Measurements from ENCODE around the gene SNAI3. TPM values are rescaled to one million over a fixed set of nuclear protein-coding genes. Genes with fewer than 3 reads are reported as not detected.
A peak's percentile ranks its signal among the peaks of the same experiment; 100 is the strongest.

SNAI3 gene
- total and polyA plus RNA-seq, 2 of the 4 experiments (the other 2 are of a cell fraction): 0.21 TPM; not detected in 1

DNA sequence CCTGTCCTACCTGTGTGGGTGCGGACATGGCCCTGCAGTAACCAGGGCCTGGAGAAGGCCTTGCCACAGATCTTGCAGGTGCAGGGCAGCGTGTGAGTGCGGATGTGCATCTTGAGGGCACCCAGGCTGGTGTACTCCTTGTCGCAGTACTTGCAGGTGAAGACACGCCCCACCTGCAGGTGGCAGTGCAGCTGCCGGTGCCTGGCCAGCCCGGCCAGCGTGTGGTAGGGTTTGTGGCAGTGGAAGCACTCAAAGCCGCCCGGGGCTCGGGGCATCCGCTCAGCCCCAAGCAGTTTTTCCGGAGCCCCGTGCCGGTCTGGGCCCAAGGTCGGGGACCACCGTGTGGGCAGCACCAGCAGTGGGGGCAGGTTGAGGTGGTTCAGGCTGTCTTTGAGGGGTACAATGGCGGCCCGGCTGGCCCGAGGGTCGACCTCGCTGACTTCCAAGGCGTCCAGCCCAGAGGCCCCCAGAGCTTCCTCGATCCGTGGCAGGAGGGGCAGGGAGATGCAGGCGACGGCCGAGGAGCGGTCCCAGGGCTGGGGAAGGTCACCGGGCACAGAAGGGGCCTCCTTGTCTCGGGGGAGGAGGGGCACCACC, 5.1 kb downstream of the SNAI3 start:
- H3K4ac ChIP-seq (ENCODE audit: low read depth, low read length): no peak overlapping the region
- H3K18ac ChIP-seq (ENCODE audit: low read depth, low read length): no peak overlapping the region
- H3K9ac ChIP-seq (ENCODE audit: low read depth, low read length): no peak overlapping the region
- H3K9me3 ChIP-seq (ENCODE audit: control insufficient read depth, insufficient read depth, low read length): no peaks in the 10 kb centered on the region
- no peak overlapping the region for H2BK120ac ChIP-seq (ENCODE audit: low read depth, low read length)
- H2AFZ ChIP-seq (replicated peaks; ENCODE audit: low read length, poor library complexity): peak overlapping the region; percentile 14
- no peak for DNase-seq
- no peak overlapping the region for H2BK20ac ChIP-seq (ENCODE audit: low read depth, low read length)
- H3K9me1 ChIP-seq (ENCODE audit: insufficient read depth, low read length): no peaks in the 10 kb centered on the region
- peak overlapping the region; percentile 50 for H2AK9ac ChIP-seq (replicated peaks; ENCODE audit: low read depth, low read length, poor library complexity)
- no peak overlapping the region for H4K5ac ChIP-seq (ENCODE audit: low read depth, low read length)
- in situ Hi-C loops (cut with MboI; ENCODE audit: low sequenced_read_pairs) (no loop called here), dilution Hi-C loops (cut with HindIII; ENCODE audit: low sequenced_read_pairs, unreplicated experiment) (no loop called here), intact Hi-C loops (cut with micrococcal nuclease) (no loop called here)
- no peaks in the 10 kb centered on the region for H3K79me1 ChIP-seq (ENCODE audit: low read depth in 1 of 2, low read length in 2 of 2)
- H3K14ac ChIP-seq (replicated peaks; ENCODE audit: low read depth, low read length): no peak overlapping the region
- H3K36me3 ChIP-seq (ENCODE audit: control insufficient read depth, insufficient read depth, low read length): no peaks in the 10 kb centered on the region; the same call in 1 of the 2 replicates
- H3K4me2 ChIP-seq (ENCODE audit: low read depth, low read length): no peak overlapping the region
- TF ChIP-seq BHLHE40 (IDR thresholded peaks at IDR 0.05; ENCODE audit: low read depth, low read length): no peak
- TF ChIP-seq MAZ (IDR thresholded peaks at IDR 0.05; ENCODE audit: borderline replicate concordance, low read depth, low read length): no peak
- TF ChIP-seq SMC3 (IDR thresholded peaks at IDR 0.05; ENCODE audit: low read depth, low read length): no peak
- TF ChIP-seq, protein P1, sequence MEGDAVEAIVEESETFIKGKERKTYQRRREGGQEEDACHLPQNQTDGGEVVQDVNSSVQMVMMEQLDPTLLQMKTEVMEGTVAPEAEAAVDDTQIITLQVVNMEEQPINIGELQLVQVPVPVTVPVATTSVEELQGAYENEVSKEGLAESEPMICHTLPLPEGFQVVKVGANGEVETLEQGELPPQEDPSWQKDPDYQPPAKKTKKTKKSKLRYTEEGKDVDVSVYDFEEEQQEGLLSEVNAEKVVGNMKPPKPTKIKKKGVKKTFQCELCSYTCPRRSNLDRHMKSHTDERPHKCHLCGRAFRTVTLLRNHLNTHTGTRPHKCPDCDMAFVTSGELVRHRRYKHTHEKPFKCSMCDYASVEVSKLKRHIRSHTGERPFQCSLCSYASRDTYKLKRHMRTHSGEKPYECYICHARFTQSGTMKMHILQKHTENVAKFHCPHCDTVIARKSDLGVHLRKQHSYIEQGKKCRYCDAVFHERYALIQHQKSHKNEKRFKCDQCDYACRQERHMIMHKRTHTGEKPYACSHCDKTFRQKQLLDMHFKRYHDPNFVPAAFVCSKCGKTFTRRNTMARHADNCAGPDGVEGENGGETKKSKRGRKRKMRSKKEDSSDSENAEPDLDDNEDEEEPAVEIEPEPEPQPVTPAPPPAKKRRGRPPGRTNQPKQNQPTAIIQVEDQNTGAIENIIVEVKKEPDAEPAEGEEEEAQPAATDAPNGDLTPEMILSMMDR (conservative IDR thresholded peaks at IDR 0.05; ENCODE audit: low read depth, low read length): no peak
- no peak for TF ChIP-seq NFE2L2 (IDR thresholded peaks at IDR 0.05; ENCODE audit: low read depth, low read length)
- TF ChIP-seq RCOR1 (IDR thresholded peaks at IDR 0.05; ENCODE audit: insufficient replicate concordance, low read length): no peak
- TF ChIP-seq POLR2A (IDR thresholded peaks at IDR 0.05; ENCODE audit: low read depth, low read length): no peak
- TF ChIP-seq CEBPB (IDR thresholded peaks at IDR 0.05; ENCODE audit: low read depth, low read length): no peak
- TF ChIP-seq CHD1 (IDR thresholded peaks at IDR 0.05; ENCODE audit: low read depth, low read length): no peak
- no peak for TF ChIP-seq FOS (IDR thresholded peaks at IDR 0.05; ENCODE audit: low read depth, low read length)
- no peak for TF ChIP-seq RFX5 (IDR thresholded peaks at IDR 0.05; ENCODE audit: low read depth, low read length)
- no peak for TF ChIP-seq MXI1 (IDR thresholded peaks at IDR 0.05; ENCODE audit: borderline replicate concordance, low read depth, low read length)
- TF ChIP-seq, protein P2, sequence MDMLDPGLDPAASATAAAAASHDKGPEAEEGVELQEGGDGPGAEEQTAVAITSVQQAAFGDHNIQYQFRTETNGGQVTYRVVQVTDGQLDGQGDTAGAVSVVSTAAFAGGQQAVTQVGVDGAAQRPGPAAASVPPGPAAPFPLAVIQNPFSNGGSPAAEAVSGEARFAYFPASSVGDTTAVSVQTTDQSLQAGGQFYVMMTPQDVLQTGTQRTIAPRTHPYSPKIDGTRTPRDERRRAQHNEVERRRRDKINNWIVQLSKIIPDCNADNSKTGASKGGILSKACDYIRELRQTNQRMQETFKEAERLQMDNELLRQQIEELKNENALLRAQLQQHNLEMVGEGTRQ (IDR thresholded peaks at IDR 0.05; ENCODE audit: low read depth, low read length): no peak
- TF ChIP-seq, protein P3, sequence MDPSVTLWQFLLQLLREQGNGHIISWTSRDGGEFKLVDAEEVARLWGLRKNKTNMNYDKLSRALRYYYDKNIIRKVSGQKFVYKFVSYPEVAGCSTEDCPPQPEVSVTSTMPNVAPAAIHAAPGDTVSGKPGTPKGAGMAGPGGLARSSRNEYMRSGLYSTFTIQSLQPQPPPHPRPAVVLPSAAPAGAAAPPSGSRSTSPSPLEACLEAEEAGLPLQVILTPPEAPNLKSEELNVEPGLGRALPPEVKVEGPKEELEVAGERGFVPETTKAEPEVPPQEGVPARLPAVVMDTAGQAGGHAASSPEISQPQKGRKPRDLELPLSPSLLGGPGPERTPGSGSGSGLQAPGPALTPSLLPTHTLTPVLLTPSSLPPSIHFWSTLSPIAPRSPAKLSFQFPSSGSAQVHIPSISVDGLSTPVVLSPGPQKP (IDR thresholded peaks at IDR 0.05; ENCODE audit: borderline replicate concordance, low read depth, low read length): no peak
- ATAC-seq (ENCODE audit: low read depth): no peak
- no peak overlapping the region for H2BK5ac ChIP-seq (ENCODE audit: low read depth, low read length, poor library complexity, severe bottlenecking)
- H3K27me3 ChIP-seq (ENCODE audit: control insufficient read depth, insufficient read depth, low read length): peaks cover 6% of the 10 kb centered on the region; the same call in 1 of the 2 replicates
- no peak overlapping the region for H4K91ac ChIP-seq (ENCODE audit: insufficient read depth, low read depth, low read length)
- 0 out of 2 replicates have a peak, but pooled peaks cover 9% of the 10 kb centered on the region for H4K20me1 ChIP-seq (ENCODE audit: insufficient read depth, low read length)
- 73% methylated on average over 5 of the region's 31 CpGs; no CpG with 5 or more reads in 1 of the 2 experiments for WGBS, 2 experiments (ENCODE audit: extremely low coverage in 2 of 2, insufficient read length in 1 of 2)
- no peak overlapping the region for H4K8ac ChIP-seq (ENCODE audit: low read depth in 2 of 2, low read length in 2 of 2)
- no peak overlapping the region for H3K56ac ChIP-seq (ENCODE audit: extremely low read depth, insufficient read depth, low read length)
- BruUV-seq (replicated peaks): no TSS peak
- no peak overlapping the region for H3K23ac ChIP-seq (ENCODE audit: low read depth, low read length)
- H3K4me3 ChIP-seq (ENCODE audit: insufficient read depth, low read depth, low read length): no peak overlapping the region
- POLR2A ChIA-PET (ENCODE audit: unreplicated experiment): no interaction called here
- H2BK15ac ChIP-seq (ENCODE audit: low read depth, low read length): no peak overlapping the region
- no peak overlapping the region for H3K27ac ChIP-seq (ENCODE audit: insufficient read depth, low read length)
- H2AK5ac ChIP-seq (ENCODE audit: low read depth, low read length): no peak overlapping the region
- H3K4me1 ChIP-seq (ENCODE audit: control insufficient read depth, insufficient read depth, low read length): peaks cover 7% of the 10 kb centered on the region; the same call in 1 of the 2 replicates
- CTCF ChIA-PET: no interaction called here

Measured in IMR-90 (cell line).